HG03575 (cell line): Measurements from ENCODE around the gene PIGN.
"Not testable (repeated sequence)": the region's sequence is repeated elsewhere in the genome, so short reads cannot be mapped to it uniquely, and the experiment has no call there.

ENCODE experiments used
- ATAC-seq: cut with Tn5 transposase; IDR thresholded peaks from one replicate; pipeline ENCODE4 v1.9.1; 2021; ENCODE audit not compliant: unreplicated experiment, insufficient number of reproducible peaks, low FRiP score; ENCODE audit errors: extremely low read depth

Gene PIGN

DNA sequence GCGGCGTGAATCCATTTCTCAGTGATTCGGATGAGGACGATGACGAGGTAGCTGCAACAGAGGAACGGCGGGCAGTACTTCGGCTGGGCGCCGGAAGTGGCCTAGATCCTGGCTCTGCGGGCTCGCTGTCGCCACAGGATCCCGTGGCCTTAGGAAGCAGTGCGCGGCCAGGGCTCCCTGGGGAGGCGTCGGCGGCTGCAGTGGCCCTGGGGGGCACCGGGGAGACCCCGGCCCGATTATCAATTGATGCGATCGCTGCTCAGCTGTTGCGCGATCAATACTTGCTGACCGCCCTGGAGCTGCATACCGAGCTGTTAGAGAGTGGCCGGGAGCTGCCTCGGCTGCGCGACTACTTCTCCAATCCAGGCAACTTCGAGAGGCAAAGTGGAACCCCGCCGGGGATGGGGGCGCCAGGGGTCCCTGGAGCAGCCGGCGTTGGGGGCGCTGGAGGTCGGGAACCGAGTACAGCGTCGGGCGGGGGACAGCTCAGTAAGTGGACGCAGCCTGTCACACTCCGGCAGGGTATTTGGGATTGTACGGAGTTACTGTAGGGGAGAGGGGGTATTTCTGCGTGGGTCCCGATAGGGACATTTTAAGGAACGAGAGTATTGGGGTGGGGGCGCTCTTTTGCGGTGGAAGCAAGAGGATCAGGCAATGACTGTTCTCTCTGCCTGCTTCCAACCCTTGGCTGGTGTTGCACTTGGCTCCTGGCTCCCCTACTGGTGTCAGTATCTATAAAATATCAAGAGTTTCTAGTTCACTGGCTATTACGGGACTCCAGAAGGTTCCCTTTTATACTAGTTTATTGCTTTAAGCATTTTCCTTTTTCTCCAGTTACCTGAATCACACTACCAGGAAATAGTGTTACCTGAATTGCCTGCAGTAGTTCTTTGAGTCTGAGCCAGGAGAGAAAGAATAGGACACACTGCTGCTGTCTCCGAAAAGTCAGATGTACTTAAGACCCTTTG, 971 bp upstream of the PIGN start:
- ATAC-seq = no peak

DNA sequence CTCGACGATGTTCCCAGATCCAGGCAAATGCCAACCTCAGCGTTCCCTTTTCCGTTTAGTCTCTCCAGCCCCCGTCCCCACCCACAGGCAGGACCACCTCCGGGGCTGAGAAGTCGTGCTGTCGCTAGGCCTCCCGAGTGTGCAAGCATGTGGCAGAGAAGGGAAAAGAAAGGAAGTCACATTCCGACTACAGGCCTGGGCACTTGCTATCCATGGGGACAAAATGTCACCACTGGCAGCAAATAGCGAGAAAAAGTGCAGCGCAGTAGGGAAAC, 420 bp downstream of the PIGN start:
- no peak for ATAC-seq

DNA sequence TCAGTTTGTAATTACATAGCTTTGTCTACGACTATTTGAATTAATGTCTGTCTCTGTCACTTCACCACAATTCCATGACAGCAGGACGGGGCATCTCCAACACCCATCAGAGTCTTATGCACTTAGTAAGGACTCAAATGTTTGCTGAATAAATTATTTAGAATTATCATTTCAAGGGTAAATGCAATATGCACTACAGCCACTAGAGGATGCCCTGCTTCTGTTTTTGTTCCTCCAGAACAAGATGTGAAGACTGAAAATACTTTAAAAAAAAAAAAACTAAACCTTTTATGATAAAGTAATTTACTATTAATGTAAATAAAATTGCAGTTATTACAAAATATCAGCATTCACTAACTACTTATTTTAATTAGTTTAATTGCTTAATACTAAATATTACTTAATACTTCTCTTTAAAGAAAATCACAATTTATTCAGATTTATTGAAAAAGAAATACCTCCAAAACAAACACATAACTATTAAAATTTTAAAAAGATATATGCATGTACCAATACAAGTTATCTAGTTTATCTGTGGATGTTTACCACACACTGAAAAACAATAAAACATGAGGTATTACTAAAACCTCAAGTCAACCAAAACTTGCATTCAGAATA, 3.2 kb downstream of the PIGN start:
- ATAC-seq = no peak

DNA sequence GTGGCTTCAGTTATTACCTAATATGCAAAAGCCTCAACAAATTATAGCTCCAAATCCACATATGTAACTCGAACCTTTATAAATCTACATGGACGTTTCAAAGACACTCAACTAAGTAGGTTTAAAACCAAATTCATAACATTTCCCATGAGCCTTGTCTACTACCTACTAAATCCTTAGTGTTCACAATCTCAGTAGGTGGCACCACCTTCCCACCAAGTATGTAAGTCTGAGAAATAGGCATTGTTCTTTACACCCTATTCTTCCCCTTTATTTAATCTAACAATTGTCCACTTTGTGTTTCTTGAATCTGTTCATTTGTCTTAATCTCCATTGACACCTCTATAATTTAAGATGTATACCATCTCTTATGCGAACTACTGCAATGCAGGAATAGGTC, 4.6 kb downstream of the PIGN start:
- ATAC-seq = no peak

DNA sequence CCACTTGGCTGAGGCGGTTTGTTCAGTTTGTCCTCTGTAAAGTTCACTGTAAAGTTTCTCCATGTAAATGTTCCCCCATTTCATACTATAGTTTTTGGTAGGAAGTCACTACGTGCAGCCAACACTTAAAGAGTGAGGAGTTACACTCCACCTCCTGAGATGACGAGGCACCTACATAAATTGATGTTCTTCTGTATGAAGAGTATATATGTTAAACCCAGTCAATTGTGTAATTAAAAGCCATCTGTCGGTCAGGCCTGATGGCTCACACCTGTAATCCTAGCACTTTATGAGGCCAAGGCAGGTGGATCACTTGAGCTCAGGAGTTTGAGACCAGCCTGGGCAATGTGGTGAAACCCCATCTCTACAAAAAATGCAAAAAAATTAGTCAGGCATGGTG, 7.6 kb downstream of the PIGN start:
- ATAC-seq = no peak

DNA sequence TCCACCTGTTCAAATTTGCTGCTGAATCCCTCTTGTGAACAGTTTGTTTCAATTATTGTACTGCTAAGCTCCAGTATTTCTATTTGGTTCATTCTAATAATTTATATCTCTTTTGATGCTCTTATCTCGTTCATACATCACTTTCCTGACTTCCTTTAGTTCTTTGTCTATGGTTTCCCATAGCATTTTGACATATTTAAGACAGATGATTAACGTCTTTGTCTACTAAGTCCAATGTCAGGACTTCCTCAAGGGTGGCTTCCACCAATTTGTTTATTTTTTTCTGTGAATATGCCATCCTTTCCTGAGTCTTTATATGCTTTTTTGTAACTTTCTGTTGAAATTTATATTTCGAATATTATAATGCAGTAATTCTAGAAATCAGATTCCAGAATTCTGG, 9.6 kb downstream of the PIGN start:
- no peak for ATAC-seq

DNA sequence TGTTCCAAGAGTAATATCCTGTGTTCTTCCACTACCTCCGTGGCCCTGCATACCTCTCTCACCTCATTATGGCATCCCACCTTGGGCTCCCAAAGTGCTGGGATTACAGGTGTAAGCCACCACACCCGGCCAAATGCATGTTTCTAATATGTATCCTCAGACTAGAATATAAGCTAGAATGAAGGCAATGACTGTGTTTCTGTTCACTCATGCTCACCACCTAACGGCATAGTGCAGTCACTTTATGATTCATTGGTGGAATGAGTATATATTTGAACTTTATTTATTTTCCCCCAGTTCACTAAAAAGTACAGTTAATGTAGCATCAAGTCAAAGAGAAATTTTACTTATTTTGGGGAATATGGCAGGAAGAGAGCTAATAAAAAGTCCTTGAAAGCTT, 11.3 kb downstream of the PIGN start:
- no peak for ATAC-seq

DNA sequence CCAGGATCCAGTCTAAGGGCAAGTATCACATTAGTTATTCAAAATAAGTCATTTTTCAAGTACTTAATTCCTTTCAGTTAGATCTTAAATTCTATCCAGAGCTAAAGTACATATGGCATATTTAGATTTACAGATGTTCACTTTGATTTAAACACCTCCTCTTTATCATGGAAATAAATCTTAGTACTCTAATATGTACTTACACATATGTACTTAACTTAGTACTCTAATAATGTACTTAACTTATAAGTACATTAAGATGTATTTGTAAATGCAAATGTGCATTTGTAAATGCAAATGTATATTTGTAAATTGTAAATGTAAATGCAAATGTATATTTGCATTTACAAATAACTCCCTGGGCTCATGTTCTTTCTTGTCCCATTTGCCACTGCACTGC, 14.6 kb downstream of the PIGN start:
- ATAC-seq = no peak

DNA sequence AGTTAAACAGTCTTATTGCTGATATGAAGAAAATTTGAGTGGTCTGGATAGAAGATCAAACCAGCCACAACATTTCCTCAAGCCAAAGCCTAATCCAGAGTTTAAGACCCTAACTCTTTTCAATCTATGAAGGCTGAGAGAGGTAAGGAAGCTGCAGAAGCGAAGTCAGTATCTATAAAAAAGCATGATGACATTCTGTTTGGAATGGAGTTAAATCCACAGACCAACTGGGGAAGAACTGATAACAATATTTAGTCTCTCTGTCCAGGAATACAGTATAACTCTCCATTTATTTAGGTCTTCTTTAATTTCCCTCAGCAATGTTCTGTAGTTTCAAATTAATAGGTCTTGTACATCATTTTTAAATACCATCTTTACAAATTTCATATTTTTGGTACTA, 16.0 kb downstream of the PIGN start:
- ATAC-seq = no peak

DNA sequence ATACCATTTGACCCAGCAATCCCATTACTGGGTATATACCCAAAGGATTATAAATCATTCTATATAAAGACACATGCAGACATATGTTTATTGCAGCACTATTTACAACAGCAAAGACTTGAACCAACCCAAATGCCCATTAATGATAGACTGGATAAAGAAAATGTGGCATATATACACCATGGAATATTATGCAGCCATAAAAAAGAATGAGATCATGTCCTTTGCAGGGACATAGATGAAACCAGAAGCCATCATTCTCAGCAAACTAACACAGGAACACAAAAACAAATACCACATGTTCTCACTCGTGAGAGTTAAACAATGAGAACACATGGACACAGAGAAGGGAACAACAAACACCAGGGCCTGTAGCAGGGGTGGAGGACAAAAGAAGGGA, 20.3 kb downstream of the PIGN start:
- ATAC-seq = not testable (repeated sequence)

DNA sequence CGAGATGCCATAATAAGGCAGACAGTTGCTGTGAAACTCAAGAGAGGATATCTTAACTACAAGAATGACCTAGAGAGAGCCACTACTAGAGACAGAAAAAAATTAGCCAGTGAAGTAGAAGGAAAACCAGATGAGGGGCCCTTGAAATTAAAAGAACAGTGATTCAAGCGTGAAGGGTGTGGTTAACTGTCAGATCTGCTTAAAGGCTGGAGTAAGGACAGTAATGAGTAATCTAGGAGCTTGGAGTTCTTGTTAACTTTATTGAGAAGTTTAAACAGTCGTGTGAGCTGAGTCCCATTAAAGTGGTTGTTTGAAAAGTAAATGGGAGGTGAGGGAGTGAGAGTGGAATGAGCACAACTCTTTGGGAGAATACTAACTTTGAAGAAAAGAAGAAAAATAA, 21.3 kb downstream of the PIGN start:
- ATAC-seq = no peak

DNA sequence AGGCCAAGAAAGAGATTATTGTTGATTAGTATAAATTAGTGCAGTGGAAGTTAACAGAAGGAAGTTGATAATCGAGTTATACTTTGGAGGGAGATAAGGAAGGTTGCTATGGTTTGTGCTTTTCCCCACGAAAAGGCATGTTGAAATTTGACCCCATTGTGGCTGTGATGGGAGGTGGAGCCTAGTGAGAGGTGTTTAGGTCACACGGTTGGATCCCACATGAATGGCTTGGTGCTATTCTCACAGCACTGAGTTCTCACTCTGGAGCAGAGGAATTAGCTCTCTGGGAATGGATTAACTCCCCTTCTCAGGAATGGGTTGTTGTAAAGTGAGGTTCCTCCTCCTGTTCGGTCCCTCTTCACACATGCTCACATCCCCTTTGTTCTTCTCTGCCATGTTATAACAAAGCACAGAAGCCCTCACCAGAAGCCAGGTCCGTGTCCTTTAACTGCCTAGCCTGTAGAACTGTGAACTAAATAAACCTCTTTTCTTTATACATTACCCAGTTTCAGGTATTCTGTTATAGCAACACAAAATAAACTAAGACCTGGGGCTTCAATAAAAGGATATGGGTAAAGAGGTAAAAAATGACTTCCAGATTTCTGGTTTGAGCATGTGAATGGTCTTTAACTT, 21.9 kb downstream of the PIGN start:
- ATAC-seq = no peak

DNA sequence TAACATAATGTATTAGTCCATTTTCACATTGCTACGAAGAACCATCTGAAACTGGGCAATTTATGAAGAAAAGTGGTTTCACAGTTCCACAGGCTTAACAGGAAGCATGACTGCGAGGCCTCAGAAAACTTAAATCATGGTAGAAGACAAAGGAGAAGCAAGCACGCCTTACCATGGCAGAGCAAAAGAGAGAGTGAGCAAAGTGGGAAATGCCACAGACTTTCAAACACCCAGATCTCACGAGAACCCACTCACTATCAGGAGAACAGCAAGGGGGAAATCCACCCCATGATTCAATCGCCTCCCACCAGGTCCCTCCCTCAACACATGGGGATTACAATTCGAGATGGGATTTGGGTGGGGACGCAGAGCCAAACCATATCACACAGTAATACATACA, 22.5 kb downstream of the PIGN start:
- no peak for ATAC-seq

DNA sequence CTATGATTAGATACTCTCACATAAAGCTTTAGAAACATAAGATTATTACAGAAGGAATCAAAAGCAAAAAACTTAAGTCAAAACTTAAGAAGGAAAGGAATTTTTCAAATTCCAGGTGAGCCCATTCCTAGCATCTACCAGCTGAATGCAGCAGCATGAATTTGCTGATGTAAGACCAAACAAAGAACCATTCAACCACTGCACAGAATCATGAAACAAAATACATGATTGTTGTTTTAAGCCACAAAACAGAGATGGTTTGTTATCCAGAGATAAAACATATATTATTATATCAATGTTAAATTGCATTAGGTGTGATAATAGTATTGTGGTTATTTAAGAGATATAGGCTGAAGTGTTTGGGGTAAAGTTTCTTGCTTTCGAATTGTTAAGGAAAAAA, 29.0 kb downstream of the PIGN start:
- no peak for ATAC-seq

DNA sequence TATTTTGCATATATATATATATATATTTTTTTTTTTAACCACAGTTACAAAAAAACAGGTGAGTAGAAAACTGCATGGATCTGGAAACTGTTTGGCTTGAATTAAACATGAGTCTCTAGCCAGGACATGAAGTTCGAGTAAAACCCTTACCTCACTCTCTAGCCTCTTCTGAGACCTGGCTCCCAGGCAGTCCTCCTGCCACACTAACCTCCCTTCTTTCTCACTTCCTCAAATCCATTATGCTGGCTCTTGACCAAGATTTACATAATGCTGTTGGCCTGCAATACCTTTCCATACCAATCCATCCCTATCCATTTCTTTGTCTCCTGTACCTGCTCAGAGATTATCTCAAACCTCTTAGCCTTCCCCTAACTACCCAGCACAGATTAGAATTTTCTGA, 34.0 kb downstream of the PIGN start:
- no peak for ATAC-seq

DNA sequence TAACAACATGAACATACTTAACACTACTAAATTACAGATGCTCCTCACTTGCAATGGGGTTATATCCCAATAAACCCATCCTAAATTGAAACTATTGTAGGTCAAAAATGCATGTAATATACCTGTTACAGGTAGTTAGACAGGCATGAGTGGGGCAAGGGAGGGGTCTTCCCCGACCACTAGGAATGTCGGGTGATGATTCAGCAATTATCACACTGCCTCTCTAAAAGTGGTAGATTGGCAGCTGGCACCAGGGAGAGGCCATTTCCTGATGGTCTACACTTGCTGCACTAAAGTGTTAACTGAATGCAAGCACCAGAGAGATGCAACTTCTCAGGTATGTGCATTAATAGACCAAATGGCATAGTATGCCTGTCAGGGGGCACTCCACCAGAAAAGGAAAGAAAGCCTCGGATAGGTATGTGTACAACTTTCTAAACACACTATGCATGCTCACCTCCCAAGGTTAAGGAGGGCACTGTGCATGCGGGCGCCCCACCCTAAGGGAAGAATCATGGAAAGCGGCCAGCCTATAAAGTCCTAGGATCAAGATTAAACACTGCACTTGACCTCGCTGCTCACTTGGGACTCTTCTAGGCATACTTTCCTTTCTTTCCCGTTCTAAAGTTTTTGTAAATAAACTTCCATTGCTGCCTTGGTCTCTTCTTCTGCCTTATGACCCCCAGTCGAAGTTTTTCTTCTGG, 35.6 kb downstream of the PIGN start:
- no peak for ATAC-seq

DNA sequence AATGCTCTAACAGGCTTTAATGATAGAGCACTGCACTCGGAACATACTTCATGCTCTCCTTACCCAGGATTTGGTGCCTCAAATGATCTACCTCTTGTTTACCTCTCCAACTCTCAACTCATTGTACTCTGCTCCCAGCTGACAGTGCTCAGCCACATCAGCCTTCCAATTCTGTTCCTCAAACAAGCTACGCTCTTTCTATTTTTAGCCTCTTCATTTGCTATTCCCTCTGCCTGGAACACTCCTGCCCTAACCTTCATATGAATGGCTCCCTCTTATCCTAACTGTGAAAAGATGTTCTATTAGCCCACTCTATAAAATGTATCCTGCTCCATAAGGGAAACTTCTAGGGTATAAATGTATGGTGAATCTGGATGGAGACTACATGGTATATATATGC, 42.5 kb downstream of the PIGN start:
- ATAC-seq = no peak

DNA sequence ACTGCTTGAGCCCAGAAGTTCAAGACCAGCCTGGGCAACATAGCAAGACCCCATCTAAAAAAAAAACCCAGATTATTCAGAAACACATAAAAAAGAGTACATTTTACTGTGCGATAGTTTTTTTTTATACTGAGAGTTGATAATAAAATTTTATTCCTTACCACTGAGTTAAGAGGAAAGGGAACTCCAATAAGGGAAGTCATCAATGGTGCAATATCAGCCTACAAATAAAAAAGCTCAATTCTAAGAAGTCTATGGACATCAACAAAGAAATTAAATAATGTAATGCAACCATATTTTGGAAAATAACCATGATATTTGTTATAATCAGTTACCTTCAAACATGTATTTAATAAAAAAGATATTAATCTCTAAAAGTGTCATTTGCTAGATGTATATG, 46.6 kb downstream of the PIGN start:
- ATAC-seq = no peak

DNA sequence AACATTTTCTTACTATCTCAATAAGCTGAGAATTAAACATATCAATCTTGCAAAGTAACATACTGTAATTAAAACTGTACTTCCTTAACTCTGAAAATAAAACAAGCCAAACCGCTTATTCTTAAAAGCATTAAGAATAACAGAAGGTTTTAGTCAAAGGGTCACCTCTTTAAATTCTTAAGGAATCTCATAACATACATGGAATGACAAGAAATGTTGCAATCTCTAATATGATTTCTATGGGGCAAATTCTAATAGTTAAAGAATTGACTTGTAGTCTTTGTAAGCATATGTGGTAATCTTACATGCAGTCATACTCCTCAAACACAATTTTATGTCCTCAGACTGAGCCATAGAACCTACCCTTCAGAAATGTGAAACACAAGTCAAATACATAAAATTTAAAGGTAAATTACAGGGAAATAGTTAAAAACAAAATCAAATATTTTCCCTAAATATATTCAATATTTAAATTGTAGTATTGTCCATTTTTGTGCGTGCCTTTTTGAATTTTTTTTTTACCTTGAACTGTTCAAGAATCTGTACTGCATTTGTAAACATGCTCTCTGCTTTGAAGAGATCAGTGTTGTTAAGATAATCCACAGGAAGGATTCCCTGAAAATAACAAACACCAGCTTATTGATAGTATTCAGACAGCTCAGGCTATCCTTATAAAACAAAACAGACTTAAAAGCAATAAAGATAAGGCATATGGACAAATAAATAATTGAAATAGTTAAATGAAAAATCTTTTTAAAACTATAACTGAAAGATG, 48.2 kb downstream of the PIGN start:
- ATAC-seq = no peak
